ENCODE measurements around the gene MSS51.
"Not testable (repeated sequence)": the region's sequence is repeated elsewhere in the genome, so short reads cannot be mapped to it uniquely, and the experiment has no call there.

The MSS51 gene

DNA sequence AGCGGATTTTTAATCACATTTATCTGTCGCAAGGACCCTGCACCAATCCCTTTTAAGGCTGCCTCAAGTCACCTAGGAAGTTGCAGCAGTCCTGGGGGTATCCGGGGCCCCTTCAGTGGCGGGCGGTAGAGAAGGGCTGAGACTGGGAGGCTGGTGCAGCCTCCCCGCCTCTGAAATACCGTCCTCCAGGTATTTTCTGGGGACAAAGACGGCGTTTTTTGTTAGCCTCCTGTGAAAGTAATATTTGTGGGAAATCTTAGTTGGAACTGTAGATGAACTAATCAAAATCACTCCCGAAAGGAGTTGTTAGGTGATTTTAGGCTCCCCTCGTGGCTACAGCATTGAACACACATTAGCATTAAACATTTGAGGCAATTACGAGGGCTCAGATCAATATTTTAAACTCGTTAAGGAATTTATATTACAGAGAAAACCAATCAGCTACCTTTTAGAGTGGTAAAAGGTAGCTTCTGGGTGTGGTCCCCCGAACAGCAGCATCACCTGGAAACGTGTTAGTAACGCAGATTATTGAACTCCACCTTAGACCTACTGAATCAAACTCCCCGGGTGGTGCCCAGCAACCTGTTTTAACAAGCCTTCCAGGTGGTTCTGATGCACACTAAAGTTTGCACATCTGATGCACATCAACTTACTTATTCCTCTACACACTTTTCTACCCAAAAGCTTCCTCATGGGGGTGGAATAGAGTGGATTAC, 19.0 kb downstream of the MSS51 start:
- no peak for DNase-seq (ENCODE audit: low spot score)

DNA sequence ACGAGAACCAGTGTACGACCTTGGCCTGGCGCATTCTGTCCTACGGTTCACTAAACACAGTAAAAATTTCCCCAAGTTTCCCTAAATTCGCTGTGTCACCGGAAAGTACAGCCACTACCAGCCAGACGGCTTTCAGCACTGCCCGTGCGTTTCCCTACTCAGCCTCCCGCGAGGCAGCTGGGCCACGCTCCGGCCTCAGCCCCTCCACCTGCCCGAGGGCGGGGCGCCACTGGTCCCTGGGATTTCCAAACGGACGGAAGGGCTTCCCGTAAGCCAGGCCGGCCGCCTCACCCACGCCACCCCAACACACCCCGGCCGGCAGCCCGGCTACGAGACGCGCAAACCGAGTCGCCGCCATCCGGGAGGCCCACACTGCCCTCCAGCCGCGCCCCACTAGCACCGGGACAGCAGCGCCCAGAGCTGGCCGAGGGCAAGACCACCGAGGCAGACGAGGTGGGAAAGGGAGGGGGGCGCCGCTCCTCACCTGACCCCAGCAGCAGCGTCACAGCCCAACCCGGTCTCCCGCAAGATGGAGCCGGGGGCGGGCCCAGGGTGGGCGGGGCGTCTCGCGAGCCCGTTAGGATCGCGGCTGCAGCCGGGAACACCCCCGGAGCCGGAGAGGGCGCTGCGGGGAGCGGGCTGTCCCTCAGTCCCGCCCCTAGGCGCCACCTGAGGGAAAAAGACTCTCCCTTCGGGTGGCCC, 19.7 kb downstream of the MSS51 start, which contains the start of gene ANXA7:
ANXA7 (minus strand) TSS at position 531 of the 702 bp plus-strand sequence. CDS start 13,202 bp downstream, outside the sequence.
- DNase-seq (ENCODE audit: low spot score) = peak; percentile 79

DNA sequence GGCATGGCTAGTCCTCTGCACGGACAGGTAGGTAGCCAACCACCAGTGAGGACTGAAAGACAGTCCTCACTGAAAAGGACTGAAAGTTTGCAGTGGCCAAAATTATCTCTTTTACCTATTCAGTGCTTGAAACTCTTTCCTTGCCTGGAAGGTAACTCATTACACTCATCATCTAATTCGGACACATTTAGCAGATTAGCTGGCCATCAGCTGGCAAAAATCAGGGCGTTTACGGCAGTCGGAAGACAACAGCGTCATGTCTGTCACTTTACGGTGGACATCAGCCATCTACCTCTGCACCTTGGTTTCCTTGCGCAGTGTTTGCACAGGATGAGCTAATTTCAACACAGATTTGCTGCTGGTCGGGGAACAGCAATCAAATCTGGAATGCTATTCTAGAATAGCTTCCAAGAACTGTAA, 20.2 kb downstream of the MSS51 start:
- DNase-seq (ENCODE audit: low spot score) = peak; percentile 53

DNA sequence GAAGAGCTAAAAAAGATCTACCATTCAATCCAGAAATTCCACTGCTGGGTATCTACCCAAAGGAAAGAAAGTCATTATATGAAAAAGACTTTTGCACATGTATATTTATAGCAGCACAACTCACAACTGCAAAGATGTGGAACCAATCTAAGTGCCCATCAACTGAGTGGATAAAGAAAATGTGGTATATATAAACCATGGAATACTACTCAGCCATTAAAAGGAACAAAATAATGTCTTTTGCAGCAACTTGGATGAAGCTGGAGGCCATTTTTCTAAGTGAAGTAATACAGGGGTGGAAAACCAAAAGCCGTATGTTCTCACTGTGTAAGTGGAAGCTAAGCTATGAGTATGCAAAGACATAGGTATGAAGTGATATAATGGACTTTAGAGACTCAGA, 22.5 kb downstream of the MSS51 start:
- DNase-seq (ENCODE audit: low spot score) = no peak

DNA sequence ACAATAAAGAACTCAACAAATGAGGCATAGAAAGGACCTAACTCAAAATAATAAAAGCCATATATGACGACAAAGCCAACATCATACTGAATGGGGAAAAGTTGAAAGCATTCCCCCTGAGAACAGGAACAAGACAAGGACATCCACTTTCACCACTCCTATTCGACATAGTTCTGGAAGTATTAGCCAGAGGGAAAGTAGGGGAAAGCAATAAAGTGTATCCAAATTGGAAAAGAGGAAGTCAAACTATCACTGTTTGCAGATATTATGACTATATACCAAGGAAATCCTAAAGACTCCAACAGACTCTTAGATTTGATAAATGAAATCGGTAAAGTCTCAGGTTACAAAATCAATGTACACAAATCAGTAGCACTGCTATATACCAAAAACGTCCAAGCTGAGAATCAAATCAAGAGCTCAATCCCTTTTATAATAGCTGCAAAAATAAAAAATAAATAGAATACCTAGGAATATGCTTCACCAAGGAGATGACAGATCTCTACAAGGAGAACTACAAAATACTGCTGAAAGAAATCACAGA, 24.3 kb downstream of the MSS51 start:
- no peak for DNase-seq (ENCODE audit: low spot score)

DNA sequence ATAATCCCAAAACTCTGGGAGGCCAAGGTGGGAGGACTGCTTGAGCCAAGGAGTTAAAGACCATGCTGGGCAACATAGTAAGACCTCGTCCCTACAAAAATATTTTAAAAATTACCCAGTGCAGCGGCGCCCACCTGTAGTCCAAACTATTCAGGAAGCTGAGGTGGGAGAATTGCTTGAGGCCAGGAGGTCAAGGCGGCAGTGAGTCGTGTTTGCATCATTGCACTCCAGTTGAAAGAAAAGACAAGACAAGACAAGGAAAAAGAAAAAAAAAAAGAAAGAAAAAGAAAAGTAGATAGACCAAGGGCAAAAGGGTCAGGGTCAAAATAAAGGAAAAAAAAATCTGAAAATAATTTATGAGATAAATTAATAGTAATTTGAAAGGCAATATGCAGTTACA, 25.3 kb downstream of the MSS51 start:
- no peak for DNase-seq (ENCODE audit: low spot score)

DNA sequence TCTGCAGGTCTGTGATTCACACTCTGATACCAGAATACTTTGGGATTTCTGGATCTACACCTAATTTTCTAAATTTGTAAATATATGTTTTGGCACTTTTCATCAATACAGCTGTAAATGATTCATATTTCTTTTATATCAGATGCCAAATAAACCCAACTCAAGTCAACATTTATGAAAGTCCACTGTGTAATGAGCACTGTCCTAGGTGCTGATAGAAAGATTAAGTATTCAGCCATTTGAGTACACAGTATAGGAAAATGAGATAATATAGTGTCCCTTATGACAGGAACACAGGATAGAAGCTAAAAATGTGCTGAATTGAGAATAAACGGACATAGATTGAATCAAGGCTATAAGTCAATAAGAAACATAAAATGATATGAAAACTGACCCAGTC, 25.9 kb downstream of the MSS51 start:
- DNase-seq (ENCODE audit: low spot score) = no peak

DNA sequence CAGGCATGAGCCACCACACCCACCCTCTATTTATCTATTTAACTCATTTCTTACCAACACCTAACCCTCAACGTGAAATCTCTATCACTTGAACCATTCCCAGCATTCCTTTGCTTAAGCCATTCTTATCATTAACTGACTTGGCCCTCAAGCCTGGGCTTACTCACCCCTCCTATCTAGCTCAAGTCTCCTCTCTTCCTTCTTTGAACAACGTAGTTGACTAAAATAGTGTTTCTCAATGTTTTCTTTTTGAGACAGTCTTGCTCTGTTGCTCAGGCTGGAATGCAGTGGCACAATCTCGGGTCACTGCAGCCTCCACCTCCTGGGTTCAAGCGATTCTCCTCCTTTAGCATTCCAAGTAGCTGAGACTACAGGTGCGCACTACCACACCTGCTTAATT, 26.5 kb downstream of the MSS51 start:
- DNase-seq (ENCODE audit: low spot score) = no peak

DNA sequence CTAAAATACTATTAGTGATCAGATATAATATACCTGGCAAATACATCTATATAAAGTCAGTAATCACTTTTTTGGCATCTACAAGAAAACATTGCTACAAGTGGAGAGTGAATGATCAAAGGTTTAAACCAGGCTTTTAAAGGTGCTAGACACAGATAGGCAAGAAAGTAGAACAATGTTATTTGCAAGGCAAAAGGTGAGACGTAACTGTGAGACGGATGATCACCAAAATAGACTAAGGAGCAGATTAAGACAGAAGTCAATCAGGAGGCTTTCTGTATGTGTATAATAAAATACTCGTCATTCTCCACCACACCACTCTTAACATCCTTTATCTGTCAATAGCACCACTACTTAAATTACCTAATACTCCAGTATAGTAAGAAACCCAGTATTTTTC, 27.8 kb downstream of the MSS51 start:
- no peak for DNase-seq (ENCODE audit: low spot score)

DNA sequence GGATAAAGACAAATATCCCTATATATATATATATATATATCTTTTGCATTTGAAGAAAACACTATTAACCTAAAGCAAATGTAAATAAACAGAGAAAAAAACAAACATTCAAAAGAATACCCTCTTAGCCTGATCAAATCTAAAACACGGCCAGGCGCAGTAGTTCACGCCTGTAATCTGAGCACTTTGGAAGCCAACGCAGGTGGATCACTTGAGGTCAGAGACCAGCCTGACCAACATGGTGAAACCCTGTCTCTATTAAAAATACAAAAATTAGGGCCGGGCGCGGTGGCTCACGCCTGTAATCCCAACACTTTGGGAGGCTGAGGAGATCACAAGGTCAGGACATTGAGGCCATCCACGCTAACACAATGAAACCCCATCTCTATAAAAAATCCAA, 28.7 kb downstream of the MSS51 start:
- DNase-seq (ENCODE audit: low spot score) = no peak

DNA sequence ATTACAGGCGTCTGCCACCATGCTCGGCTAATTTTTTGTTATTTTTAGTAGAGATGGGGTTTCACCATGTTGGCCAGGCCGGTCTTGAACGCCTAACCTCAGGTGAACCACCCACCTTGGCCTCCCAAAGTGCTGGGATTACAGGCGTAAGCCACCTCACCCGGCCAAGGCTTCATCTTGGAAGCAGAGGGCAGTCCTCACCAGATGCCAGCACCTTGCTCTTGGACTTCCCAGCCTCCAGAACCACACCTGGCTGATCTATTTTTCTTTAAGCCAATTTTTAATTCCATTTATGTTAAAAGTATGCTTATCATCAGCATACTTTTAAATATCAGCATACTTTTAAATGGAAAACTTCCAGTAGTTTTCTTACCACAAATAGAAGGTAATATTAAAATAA, 31.7 kb downstream of the MSS51 start:
- DNase-seq (ENCODE audit: low spot score) = no peak

DNA sequence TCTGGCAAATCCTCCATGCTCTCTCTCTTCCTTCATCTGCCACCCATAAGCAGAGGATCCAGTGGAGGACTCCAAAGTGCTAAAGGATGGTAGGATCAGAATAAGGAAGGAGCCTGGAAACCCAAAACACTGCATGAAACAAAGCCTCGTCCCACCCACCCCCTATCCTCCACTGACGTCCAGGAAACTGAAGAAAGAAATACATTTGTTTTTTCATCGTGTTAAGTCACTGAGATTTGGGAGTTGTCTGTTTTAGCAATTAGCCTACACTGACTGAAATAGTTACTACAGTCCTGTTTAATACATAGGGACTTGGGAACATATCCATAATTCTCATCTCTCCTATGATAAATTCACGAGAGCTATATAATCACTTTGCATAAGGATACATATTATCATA, 34.3 kb downstream of the MSS51 start:
- no peak for DNase-seq (ENCODE audit: low spot score)

DNA sequence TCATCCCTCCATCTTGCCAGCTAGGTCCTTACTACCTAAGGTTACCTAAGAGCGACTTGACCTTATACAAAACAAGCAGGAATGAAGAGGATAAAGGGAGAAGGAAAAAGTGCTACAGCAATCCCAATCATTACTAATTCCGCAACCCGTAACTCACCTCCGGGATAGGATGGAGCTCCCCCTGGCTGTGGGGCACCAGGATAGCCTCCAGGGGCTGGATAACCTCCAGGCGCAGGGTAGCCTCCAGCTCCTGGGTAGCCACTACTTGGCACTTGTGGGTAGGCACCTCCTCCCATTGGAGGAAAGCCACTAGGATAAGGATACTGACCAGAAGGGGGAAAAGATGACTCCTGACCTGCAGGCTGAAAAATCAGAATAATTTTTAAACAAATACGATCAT, 35.3 kb downstream of the MSS51 start:
- DNase-seq (ENCODE audit: low spot score) = no peak

DNA sequence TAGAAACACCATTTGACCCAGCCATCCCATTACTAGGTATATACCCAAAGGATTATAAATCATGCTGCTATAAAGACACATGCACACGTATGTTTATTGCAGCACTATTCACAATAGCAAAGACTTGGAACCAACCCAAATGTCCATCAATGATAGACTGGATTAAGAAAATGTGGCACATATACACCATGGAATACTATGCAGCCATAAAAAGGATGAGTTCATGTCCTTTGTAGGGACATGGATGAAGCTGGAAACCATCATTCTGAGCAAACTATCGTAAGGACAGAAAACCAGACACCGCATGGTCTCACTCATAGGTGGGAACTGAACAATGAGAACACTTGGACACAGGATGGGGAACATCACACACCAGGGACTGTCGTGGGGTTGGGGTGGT, 39.0 kb downstream of the MSS51 start:
- not testable (repeated sequence) for DNase-seq (ENCODE audit: low spot score)

DNA sequence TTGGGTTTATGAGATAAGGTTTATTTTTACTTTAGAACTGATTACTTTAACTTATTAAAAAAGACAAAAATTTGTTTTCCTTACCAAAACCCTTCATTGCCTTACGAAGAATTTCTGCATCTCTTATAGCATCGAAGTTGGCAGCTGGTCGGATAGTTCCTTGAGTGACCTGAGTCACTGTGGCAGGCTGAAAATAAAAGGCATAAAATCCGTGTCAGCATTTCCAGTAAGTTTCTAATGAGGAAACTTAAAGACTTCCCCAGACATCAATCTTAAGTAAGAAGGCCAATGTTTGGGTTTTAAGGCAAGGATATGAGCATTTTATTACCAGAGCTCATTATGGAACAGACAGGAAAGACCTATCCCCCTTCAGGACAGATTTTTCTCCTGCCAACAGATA, 45.1 kb downstream of the MSS51 start:
- no peak for DNase-seq (ENCODE audit: low spot score)

DNA sequence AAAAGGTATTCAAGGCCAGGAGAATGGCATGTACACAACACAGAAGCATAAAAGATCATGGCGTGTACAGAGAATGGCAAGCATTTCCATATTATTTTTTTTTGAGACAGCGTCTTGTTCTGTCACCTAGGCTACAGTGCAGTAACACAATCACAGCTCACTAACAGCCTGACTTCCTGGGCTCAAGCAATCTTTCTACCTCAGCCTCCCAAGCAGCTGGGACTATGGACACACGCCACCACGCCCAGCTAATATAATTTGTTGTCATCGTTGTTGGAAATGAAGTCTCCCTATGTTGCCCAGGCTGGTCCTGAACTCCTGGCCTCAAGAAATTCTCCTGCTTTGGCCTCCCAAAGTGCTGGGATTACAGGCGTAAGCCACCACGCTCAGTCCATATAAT, 46.8 kb downstream of the MSS51 start:
- no peak for DNase-seq (ENCODE audit: low spot score)

DNA sequence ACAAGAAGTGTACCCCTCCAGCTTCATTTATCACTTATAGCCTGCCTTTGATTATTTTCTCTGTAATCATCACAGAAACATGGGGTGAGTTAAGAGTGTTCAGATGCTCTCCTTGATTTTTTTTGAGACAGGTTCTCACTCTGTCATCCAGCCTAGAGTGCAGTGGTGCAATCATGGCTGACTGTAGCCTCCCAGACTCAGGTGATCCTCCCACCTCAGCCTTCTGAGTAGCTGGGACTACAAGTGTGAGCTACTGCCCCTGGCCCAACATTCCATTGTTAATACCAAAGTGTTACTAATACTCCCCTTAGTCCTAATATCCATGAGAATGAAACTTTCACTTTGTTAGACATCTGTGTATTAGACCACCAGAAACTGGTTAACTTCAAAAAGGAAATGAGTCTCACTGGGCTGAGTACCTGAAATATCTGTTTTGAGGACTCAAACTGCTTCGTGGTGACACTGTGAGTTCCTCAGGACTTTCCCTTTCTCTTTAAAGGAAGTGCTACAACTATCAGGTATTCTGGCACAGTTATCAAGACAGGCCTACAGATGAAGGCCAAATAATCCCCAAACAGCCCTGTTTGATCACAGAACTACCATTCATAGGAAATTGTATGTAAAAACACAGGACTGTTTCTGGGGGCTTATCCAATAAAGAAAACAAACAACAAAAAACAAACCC, 54.2 kb downstream of the MSS51 start:
- DNase-seq (ENCODE audit: low spot score) = no peak

DNA sequence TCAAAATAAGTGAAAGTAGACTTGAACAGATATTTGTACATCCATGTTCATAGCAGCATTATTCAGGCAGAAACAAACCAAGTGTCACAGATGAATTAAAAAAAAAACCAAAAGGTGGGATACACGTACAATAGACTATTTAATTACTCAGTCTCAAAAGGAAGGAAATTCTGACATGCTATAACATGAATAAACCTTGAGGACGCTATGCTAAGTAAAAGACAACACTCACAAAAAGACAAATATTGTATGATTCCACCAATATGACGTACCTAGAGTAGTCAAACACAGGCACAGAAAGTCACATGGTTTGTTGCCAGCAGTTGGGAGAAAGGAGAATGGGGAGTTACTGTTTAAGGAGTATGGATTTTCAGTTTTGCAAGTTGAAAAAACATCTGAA, 56.7 kb downstream of the MSS51 start:
- no peak for DNase-seq (ENCODE audit: low spot score)

Measured in kidney capillary endothelial cell (primary cell).